Measurements from ENCODE around the gene GBE1.

DNA sequence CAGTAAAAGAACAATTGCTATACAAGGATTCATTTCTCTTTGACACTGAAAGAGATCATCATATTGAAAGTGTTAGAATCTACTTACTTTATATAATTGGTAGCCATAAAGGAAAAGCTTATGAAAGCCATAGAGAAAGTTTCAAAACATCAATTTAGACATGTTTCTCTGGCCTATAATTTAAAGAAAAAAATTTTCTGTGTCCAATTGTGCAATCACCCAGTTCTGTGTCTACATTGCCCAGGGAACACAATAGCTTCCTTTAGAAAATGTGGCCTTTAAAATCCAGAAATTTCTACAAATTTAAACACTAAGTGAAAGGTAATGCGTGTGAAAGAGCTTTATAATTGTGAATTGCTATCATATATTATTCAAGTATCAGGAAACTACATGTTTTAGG, 259.2 kb downstream of the GBE1 start:
- no peak for TF ChIP-seq CTCF (IDR thresholded peaks at IDR 0.05; ENCODE audit: insufficient read depth, low read length, poor library complexity, severe bottlenecking)
- TF ChIP-seq EZH2phosphoT487 (conservative IDR thresholded peaks at IDR 0.05; ENCODE audit: low read length) = no peak

Measured in SU-DHL-6 (cell line).